Activated CD4-positive, alpha-beta T cell treated with anti-CD3 and anti-CD28 coated beads, Interleukin-2, amount 50 U/mL, for 48 hours (primary cell): Measurements from ENCODE around the gene ASB4.
"Not testable (repeated sequence)": the region's sequence is repeated elsewhere in the genome, so short reads cannot be mapped to it uniquely, and the experiment has no call there.

Source experiments
- DNase-seq, 2 experiments: peaks; one replicate each; pipeline ENCODE4 v3.0.0-alpha.2; 2020

The ASB4 gene

GRCh38 chr7:95479992-95480624, 5.6 kb upstream of the ASB4 start:
- DNase-seq = no peak

- no peak for DNase-seq
Observed at GRCh38 chr7:95481271-95482165, 4.2 kb upstream of the ASB4 start.

DNA sequence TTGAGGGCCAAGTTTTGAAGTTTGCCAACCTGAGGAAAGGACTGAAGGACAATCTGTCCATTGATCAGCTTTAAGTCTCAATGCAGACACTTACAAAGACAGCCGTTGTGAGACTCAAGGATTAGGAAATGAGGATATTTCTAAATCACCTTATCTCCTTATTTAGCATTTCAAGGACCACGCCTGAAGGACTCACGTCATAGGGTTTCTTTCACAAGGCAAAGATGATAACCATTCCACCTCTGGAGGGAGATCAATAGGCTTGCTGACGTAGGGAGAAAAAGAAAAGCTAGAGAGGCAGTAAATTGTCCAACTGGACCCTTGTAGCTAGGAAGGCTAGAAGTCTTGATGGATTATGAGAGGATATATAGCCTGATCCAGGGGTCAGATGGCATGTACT, 3.3 kb upstream of the ASB4 start:
- DNase-seq = no peak

GRCh38 chr7:95490231-95490762, 4.6 kb downstream of the ASB4 start:
- DNase-seq = no peak

GRCh38 chr7:95491201-95491600, 5.5 kb downstream of the ASB4 start:
- no peak for DNase-seq

DNA sequence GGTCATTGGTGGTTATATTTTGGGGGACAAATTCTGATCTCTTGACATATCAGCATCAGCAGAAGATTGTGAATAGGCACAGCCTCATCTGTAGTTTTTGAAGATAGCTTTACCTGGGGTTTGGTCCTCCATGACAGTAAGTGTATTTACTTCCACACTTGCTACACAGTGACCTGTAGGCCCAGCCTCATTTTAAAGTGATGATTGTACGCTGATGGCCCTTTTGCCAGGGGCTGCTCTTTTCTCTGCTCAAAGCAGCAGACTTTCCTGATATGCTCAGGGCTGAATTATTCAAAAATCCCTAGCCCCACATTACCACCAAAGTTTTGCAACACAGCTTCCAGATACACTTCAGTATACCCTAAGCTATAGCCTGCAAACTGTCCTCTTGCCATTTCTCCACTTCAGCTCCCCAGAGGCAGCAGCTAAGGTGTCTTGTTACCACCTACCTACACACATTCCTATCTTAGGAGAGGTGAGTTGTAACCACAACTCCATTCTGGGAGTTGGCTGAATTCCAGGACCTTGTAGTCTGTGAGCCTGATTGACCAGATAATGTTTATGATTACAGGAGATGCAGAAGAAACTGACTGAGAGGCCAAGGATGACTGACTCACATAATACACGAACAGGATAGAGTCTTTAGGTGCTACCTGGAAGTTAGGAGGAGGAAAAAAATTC, 6.0 kb downstream of the ASB4 start:
- DNase-seq = no peak

DNA sequence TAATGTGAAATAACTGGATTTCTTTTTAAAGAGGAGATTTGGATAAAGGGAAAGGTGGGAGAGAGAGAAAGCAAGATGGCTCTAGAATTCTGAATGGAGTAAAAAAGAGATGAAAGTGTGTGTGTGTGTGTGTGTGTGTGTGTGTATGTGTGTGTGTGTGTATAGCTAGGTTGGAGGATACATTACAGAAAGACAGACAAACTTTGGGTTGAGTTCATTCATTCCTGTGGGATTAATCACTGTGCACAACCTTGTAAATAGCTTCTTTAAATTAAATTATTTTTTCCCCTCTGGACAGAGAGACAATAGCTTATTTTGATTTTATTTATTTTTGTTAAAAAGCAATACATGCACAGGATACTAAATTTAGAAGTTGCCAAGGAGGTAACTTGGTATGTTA, 7.5 kb downstream of the ASB4 start:
- no peak for DNase-seq

- DNase-seq = no peak
Observed at GRCh38 chr7:95493844-95494243, 8.1 kb downstream of the ASB4 start.

DNA sequence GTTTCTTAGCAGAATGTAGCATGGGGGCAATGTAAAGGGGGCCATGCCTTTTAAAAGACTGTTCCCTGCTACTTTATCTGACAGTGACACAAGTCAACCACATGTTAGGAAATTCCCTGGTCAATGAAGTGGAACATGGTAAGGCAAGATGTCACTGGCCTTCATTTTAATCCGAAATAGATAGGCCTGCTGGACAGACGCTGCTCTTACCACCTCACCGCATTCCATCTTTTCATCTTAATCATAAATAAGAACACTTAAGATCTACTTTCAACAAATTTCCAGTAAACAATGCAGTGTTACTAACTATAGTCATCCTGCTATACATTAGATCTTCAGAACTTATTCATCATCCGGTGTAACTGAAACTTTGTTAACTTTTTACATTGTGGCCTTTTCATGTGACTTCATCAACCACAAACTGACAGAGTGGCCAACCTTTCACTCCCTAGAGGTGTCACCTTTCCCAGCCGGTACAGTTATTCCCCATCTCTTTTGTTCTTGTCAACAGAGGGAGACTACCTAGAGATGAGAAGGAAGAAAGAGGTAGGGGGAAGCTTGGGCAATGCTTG, 15.6 kb downstream of the ASB4 start:
- DNase-seq = peak in 1 of 2 experiments; percentile 6

GRCh38 chr7:95502403-95502802, 16.7 kb downstream of the ASB4 start:
- no peak for DNase-seq

- DNase-seq = no peak
Observed at GRCh38 chr7:95503271-95504131, 17.8 kb downstream of the ASB4 start.

GRCh38 chr7:95504132-95504588, 18.4 kb downstream of the ASB4 start:
- DNase-seq = not testable (repeated sequence)

- no peak for DNase-seq
Observed at GRCh38 chr7:95508780-95509179, 23.0 kb downstream of the ASB4 start.

GRCh38 chr7:95509199-95509598, 23.5 kb downstream of the ASB4 start:
- no peak for DNase-seq

DNA sequence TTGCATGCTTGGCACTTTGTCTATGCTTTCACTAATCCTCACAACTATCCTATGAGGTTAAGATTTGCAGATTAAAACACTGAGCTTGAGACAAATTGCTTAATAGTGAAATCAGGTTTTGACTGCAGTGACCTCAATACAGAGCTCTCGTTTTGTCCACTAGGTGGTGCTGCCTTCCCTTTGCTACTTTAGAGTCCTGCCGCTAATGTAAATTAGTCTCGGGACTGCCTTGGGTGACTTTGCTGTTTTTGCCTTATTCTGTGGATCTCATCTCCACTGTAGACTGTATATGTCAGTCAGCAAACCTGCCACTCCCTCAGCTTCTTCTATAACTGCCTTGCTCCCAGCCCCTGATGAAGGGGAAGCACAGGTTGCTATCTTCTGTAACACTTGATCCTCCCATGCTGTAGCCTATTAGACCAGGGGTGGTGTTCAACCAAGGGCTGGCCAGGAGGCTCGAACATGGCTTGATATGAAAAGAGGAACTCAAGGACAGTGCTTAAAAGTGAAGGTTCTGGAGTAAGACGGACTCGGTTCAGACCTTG, 26.0 kb downstream of the ASB4 start:
- peak; percentile 50 to 61 for DNase-seq

DNA sequence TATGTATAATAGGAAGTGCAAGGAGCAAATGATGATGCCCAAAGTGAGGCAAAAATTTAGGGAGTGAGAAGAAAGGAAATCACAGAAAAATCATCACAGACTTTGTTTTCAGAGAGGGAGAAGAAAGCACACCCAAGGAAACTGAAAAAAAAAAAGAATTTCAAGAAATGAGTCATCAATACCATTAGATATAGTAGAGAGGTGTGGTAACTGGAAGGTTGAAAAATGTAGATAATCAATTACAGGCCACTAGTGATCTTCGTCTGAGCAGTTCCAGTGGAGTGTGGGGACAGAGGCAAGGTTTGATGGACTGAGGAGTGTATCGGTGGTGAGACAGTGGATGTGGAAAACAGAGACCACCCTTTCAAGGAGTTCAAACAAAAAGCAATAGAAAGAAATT, 31.7 kb downstream of the ASB4 start:
- no peak for DNase-seq

GRCh38 chr7:95517870-95518269, 32.1 kb downstream of the ASB4 start:
- DNase-seq = no peak

DNA sequence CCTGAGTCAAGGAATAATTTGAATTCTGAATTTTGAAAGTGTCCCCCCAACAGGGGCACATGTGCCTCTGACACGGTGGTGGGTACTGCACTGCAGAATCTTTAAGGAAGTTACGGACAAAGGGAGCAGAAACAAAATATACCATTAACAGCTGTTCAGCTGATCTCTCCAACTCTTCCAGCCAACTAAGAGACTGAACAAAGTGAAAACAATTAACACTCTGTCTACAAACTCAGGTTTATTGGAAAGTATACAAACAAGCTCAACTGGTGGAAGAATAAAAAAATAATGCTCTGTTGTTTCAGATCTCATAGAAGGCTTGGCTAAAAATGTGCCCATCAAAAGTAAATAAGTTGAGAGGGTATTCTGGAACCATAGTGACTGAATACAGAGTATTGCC, 34.4 kb downstream of the ASB4 start:
- DNase-seq = no peak

DNA sequence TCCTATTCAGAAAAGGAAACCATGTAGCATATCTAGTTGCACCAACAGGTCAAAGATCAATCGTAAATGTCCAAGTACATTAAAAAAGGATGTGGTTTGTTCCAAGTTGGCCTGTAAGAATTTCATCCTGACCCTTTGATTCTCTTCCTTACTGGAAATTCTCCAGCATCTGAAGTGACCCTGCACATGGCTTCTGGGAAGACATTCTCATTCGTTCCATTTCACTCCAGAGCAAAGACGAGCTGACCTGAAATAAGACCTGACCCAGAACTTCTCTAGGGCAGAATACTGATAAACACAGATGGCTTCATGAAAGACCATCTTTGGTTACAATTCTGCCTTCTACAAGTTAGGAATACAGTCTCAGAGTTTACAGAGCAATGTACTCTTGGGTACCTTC, 39.8 kb downstream of the ASB4 start:
- DNase-seq = no peak

DNA sequence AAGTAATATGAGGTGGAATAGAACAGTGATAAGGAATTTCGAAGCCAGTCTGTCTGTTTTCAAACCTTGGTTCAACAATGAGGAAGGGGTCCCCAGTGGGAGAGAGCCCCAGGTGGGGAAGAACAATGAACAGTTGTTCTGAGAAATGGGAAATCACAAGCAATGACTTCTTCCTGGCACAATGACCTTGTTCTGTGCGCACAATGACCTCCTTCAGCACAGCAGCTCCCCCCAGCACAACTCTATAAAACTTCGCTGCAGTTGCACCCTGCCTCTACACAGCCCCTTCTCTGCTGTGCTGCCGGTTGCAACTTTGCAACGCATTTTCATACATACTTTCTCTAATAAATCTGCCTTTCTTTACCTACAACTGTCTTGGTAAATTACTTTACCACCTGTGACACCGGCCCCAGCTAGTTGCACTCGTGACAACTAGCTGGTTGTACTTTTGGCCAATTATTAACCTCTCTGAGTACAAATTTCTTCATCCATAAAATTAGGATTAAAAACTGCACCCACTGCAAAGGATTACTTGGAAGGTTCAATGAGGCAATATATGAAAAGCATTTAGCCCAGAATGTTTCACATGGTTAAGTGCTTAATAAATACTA, 40.5 kb downstream of the ASB4 start:
- DNase-seq = no peak

DNA sequence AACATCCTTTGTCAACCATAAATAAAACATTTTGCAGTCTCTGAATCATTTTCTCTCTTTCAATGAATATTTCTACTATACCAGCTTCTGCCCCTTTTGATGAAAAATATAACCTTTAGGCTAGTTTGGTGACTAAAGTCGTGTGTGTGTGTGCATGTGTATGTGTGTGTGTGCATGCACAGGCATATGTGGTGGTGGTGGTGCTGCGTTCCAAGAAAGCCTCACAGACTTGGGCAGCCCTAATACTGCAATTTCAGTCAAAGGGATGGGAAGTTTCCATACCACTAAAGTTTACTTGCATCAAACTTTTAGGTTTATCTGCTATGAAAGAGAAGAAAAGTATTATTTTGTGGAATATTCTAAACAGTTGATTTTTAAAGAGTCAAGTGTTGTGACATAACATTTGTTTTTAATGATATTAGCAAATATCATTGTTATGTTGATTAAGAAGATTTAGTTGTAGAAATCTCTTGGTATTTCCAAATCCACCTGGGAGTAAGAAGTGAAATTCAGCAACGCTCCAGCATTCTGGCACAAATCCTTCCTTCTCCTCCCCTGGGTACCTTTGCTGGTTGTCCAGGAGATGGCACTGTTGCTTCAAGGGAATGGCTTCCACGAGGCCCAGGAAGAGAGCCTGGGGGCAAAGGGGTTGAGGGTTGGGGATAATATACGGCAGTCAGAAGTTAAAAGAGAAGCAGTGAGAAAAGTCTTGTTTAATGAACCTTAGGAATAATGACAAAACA, 41.5 kb downstream of the ASB4 start:
- DNase-seq = no peak
